A549 treated with RU486 at 1 μM for 4 hours (cell line): ENCODE measurements around the gene ADIG. TPM values are rescaled to one million over a fixed set of nuclear protein-coding genes. Genes with fewer than 3 reads are reported as not detected.

Source experiments
- total RNA-seq: library from RNA; stranded (reverse); fragments of 200-300 nt; extraction: Qiagen RNA extraction; gene quantifications from 5 replicates; pipeline ENCODE4 v1.2.3, GENCODE V29; 2022; ENCODE audit warnings: low read depth

Gene ADIG
- total RNA-seq, result not detected in 5 replicates

DNA sequence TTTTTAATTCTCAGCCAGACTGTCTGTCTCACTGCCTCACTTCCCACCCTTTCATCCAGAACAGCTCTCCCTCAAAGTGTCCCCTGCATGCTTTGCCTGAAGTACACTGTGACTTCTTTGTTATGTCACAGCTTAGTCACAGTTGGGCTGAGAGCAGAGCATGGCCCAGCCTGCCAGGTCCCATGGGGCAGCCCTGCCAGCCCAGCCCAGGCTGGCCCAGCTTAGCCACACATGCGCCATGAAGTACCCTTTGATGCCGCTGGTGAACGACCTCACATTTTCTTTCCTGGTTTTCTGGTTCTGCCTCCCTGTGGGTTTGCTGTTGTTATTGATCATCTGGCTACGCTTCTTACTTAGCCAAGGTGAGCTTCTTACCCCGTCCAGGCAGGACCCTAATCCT lies at the start of gene ADIG:
Gene ADIG, plus strand, starts transcription at position 185 of the 400 bp plus-strand sequence. Its CDS starts 54 bp downstream, at position 239.

DNA sequence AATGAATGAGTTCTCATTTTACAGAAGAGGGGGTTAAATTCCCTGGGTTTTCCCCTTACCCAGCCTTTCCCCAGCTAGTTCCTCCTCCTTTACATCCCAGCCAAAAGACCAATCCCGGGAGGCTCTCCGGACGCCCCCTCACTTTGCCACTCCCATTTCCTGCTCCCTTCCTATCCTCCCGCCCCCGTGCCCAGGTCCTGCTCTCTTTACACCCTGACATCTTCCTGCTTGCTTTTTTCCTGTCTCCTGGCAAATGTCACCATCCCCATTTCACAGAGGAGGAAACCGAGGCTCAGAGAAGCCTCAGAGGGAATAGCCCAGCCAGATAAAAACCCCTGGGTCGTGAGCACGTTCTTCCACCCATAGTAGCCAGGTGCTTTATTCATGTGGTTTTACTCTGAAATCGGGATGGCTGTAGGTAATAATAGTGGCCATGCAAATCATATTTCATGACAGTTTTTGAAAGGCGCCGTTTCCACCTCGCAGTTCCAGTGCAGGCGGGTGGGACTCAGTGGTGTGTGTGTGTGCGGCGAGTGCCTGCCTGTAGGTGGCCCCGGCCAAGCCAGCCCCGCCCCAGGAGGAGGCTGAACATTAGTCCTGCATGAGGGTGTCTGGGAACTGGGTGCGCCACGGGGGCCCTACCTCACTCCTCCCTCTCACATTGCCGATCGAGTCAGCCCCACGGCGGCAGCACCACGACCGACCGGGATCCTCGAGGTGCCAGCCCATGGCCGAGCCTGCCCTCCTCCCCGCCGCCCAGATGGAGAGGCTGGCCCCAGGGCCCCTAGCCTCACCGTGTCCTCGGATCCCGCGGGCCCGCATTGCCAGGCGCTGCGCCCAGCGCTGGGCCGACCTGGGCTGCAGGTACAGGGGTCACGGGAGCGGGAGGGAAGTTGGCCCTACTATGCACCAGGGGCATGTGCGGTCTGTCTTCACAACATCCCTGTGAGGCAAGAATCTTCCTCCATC lies 20.5 kb downstream of the ADIG start, which contains the start of gene ARHGAP40:
Gene ARHGAP40, plus strand, starts transcription at position 594 of the 969 bp plus-strand sequence.

Other genes with a start within 250 kb of the ADIG start
- 0.98 to 1.4 TPM (median 1.1 TPM) in 5 replicates for gene LBP, start 234.7 kb upstream of the ADIG start, total RNA-seq
- gene SNHG17, start 145.9 kb upstream of the ADIG start, total RNA-seq, result 175 to 225 TPM (median 196 TPM) in 5 replicates
- gene RALGAPB, start 108.4 kb upstream of the ADIG start, total RNA-seq, result 10.7 to 16.5 TPM (median 15.0 TPM) in 5 replicates
- not detected in 5 replicates for gene ARHGAP40, start 20.6 kb downstream of the ADIG start, total RNA-seq
- gene SLC32A1, start 143.3 kb downstream of the ADIG start, total RNA-seq, result 0.09 TPM in 1 of 5 replicates, not detected in the others
- 8.7 to 10.7 TPM (median 9.9 TPM) in 5 replicates for gene ACTR5, start 167.3 kb downstream of the ADIG start, total RNA-seq
- 0.06 to 0.27 TPM (median 0.16 TPM) in 5 replicates for gene PPP1R16B, start 224.5 kb downstream of the ADIG start, total RNA-seq